ENCODE data around the gene RBBP5.

RBBP5 gene

DNA sequence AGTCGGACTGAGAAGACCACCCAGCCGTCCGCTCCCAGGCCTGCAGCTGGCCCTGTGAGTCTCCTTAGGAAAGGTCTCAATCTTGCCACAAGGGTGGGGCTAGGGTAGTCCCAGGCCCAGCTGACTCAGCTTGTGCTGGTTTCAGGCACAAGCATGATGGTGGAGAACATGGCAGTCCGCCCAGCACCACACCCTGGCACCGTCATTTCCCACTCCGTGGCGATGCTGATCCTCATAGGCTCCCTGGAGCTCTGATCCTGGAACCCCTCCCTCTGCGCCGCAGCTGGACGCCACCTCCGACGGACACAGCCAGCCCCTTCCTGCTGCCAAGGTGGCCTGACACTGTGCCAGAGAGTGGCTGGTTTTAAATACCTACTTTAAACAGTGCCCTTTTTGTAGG is 48.3 kb downstream of the RBBP5 start:
- Histone ChIP-seq H3K9me3 (ENCODE audit: low read length) (no peaks in the 10 kb centered on the region), H3K4me3 (ENCODE audit: low read depth, low read length, poor library complexity, severe bottlenecking) (no peak overlapping the region), H2AFZ (ENCODE audit: low read length) (no peak overlapping the region), H3K79me2 (ENCODE audit: insufficient read depth, low read length) (no peaks in the 10 kb centered on the region), H3K27me3 (ENCODE audit: insufficient read depth, low read length) (no peaks in the 10 kb centered on the region), H3K9me2 (ENCODE audit: low read depth, low read length) (no peaks in the 10 kb centered on the region), H3K36me3 (ENCODE audit: insufficient read depth, low read length) (no peaks in the 10 kb centered on the region), H3K4me2 (ENCODE audit: low read length) (no peak overlapping the region), H4K20me1 (ENCODE audit: insufficient read depth, low read length) (no peaks in the 10 kb centered on the region), H3K4me1 (ENCODE audit: insufficient read depth, low read length, severe bottlenecking) (no peaks in the 10 kb centered on the region), H3F3A (ENCODE audit: insufficient read depth, low read length) (no peaks in the 10 kb centered on the region), H3K9ac (ENCODE audit: low read length) (no peak overlapping the region), H3K27ac (ENCODE audit: low read depth, low read length, poor library complexity, severe bottlenecking) (no peak overlapping the region)
- TF ChIP-seq, protein P1, sequence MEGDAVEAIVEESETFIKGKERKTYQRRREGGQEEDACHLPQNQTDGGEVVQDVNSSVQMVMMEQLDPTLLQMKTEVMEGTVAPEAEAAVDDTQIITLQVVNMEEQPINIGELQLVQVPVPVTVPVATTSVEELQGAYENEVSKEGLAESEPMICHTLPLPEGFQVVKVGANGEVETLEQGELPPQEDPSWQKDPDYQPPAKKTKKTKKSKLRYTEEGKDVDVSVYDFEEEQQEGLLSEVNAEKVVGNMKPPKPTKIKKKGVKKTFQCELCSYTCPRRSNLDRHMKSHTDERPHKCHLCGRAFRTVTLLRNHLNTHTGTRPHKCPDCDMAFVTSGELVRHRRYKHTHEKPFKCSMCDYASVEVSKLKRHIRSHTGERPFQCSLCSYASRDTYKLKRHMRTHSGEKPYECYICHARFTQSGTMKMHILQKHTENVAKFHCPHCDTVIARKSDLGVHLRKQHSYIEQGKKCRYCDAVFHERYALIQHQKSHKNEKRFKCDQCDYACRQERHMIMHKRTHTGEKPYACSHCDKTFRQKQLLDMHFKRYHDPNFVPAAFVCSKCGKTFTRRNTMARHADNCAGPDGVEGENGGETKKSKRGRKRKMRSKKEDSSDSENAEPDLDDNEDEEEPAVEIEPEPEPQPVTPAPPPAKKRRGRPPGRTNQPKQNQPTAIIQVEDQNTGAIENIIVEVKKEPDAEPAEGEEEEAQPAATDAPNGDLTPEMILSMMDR (IDR thresholded peaks at IDR 0.05; ENCODE audit: low read length), result no peak
- TF ChIP-seq EZH2 (IDR thresholded peaks at IDR 0.05; ENCODE audit: borderline replicate concordance, low read length), result no peak

DNA sequence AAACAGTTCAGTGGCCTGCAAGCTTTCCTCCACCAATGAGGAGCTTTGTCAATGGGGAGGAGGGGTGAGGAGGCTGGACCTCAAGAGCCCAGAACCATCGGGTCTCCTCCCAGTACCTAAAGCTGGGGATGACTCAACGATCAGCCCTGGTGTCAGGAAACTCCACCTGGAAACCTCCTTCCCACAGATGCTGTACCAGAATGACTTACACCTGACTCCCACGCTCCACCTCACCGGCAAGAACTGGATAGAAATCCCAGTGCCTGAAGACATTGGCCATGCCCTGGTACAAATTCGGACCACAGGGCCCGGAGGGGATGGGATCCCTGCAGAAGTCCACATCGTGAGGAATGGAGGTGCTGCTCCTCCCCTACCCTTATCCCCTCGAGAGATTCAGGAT is 48.9 kb downstream of the RBBP5 start:
- no peak for TF ChIP-seq EZH2 (IDR thresholded peaks at IDR 0.05; ENCODE audit: borderline replicate concordance, low read length)
- TF ChIP-seq, protein P1 (IDR thresholded peaks at IDR 0.05; ENCODE audit: low read length), result no peak
- Histone ChIP-seq H3K4me3 (ENCODE audit: low read depth, low read length, poor library complexity, severe bottlenecking) (no peak overlapping the region), H3K9me2 (ENCODE audit: low read depth, low read length) (no peaks in the 10 kb centered on the region), H3K79me2 (ENCODE audit: insufficient read depth, low read length) (no peaks in the 10 kb centered on the region), H3K36me3 (ENCODE audit: insufficient read depth, low read length) (no peaks in the 10 kb centered on the region), H3F3A (ENCODE audit: insufficient read depth, low read length) (no peaks in the 10 kb centered on the region), H2AFZ (ENCODE audit: low read length) (no peak overlapping the region), H3K9me3 (ENCODE audit: low read length) (no peaks in the 10 kb centered on the region), H3K4me2 (ENCODE audit: low read length) (no peak overlapping the region), H3K4me1 (ENCODE audit: insufficient read depth, low read length, severe bottlenecking) (no peaks in the 10 kb centered on the region), H3K27me3 (ENCODE audit: insufficient read depth, low read length) (no peaks in the 10 kb centered on the region), H3K9ac (ENCODE audit: low read length) (no peak overlapping the region), H4K20me1 (ENCODE audit: insufficient read depth, low read length) (no peaks in the 10 kb centered on the region), H3K27ac (ENCODE audit: low read depth, low read length, poor library complexity, severe bottlenecking) (no peak overlapping the region)

DNA sequence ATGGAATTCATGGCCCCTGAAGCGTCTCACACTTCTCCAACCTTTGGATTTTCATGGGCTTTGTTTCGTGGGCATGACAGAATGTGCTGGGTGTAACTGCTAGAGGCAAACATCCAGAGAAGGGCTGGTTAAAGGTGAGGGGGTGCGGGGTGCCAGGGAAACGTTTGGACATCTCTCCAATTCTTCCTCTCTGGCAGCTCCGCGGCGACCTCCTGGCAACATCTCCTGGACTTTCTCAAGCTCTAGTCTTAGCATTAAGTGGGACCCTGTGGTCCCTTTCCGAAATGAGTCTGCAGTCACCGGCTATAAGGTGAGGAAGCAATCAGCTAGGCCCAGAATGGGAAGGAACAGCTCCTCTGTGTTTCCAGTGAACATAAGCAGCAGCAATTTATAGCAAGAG is 49.5 kb downstream of the RBBP5 start:
- TF ChIP-seq, protein P1 (IDR thresholded peaks at IDR 0.05; ENCODE audit: low read length), result no peak
- no peak for TF ChIP-seq EZH2 (IDR thresholded peaks at IDR 0.05; ENCODE audit: borderline replicate concordance, low read length)
- Histone ChIP-seq H4K20me1 (ENCODE audit: insufficient read depth, low read length) (no peaks in the 10 kb centered on the region), H3K27ac (ENCODE audit: low read depth, low read length, poor library complexity, severe bottlenecking) (no peak overlapping the region), H3F3A (ENCODE audit: insufficient read depth, low read length) (no peaks in the 10 kb centered on the region), H3K27me3 (ENCODE audit: insufficient read depth, low read length) (no peaks in the 10 kb centered on the region), H3K4me1 (ENCODE audit: insufficient read depth, low read length, severe bottlenecking) (no peaks in the 10 kb centered on the region), H3K79me2 (ENCODE audit: insufficient read depth, low read length) (no peaks in the 10 kb centered on the region), H3K36me3 (ENCODE audit: insufficient read depth, low read length) (no peaks in the 10 kb centered on the region), H3K4me2 (ENCODE audit: low read length) (no peak overlapping the region), H3K9me3 (ENCODE audit: low read length) (no peaks in the 10 kb centered on the region), H3K9ac (ENCODE audit: low read length) (no peak overlapping the region), H3K9me2 (ENCODE audit: low read depth, low read length) (no peaks in the 10 kb centered on the region), H2AFZ (ENCODE audit: low read length) (no peak overlapping the region), H3K4me3 (ENCODE audit: low read depth, low read length, poor library complexity, severe bottlenecking) (no peak overlapping the region)

All from OCI-LY1 (cell line).